Mesothelial cell of epicardium (in vitro differentiated cells): ENCODE results near the gene WSCD1. TPM values are rescaled to one million over a fixed set of nuclear protein-coding genes. Genes with fewer than 3 reads are reported as not detected.

Experiments
- DNase-seq, 2 experiments: peaks; one replicate each; pipeline ENCODE4 v3.0.0; 2021; ENCODE audit warnings: low spot score in 2 of 2; ENCODE audit not compliant: unreplicated experiment in 2 of 2
- H3K27ac Mint-ChIP-seq: 2 replicates; pipeline ENCODE4 v1.8.0; 2021; ENCODE audit warnings: mixed read lengths
- H3K27me3 Mint-ChIP-seq: 2 replicates; pipeline ENCODE4 v1.8.0; 2021; ENCODE audit warnings: low read depth, mixed read lengths
- H3K36me3 Mint-ChIP-seq: 2 replicates; pipeline ENCODE4 v1.8.0; 2021; ENCODE audit warnings: mixed read lengths
- H3K4me1 Mint-ChIP-seq: 2 replicates; pipeline ENCODE4 v1.8.0; 2021; ENCODE audit warnings: mixed read lengths
- H3K4me3 Mint-ChIP-seq: 2 replicates; pipeline ENCODE4 v1.8.0; 2021; ENCODE audit warnings: mild to moderate bottlenecking, moderate library complexity, mixed read lengths
- H3K9me3 Mint-ChIP-seq: 2 replicates; pipeline ENCODE4 v1.8.0; 2021; ENCODE audit warnings: mixed read lengths
- CTCF ChIP-seq: fragments of 200-600 bp; sonication (generic); IDR thresholded peaks from one replicate; pipeline ENCODE4 v1.5.0; 2021; ENCODE audit warnings: antibody characterized with exemption; ENCODE audit not compliant: unreplicated experiment
- total RNA-seq: library from RNA; stranded (reverse); gene quantifications from 3 replicates; pipeline ENCODE4 v1.2.1, GENCODE V29; 2021

The WSCD1 gene
- total RNA-seq, 1 donor from 2014 or later, result 1.6 TPM

- peak in 1 of 2 experiments; percentile 51 for DNase-seq
- Mint-ChIP-seq H3K27ac (no peak overlapping the region), H3K4me1 (peaks cover 12% of the 10 kb centered on the region), H3K4me3 (no peak overlapping the region), H3K9me3 (no peaks in the 10 kb centered on the region), H3K27me3 (peaks cover 88% of the 10 kb centered on the region), H3K36me3 (no peaks in the 10 kb centered on the region)
- TF ChIP-seq CTCF, result no peak
Measured at GRCh38 chr17:6070430-6070912, 292 bp downstream of the WSCD1 start.

GRCh38 chr17:6070913-6071511 lies 833 bp downstream of the WSCD1 start:
- Mint-ChIP-seq H3K36me3 (no peaks in the 10 kb centered on the region), H3K27ac (no peak overlapping the region), H3K27me3 (peaks cover 90% of the 10 kb centered on the region), H3K9me3 (no peaks in the 10 kb centered on the region), H3K4me3 (peak overlapping the region; percentile 64), H3K4me1 (peaks cover 12% of the 10 kb centered on the region)
- no peak for DNase-seq
- no peak for TF ChIP-seq CTCF

- no peak for DNase-seq
- no peaks in the 10 kb centered on the region for H3K9me3 Mint-ChIP-seq
- peaks cover 85% of the 10 kb centered on the region for H3K27me3 Mint-ChIP-seq
- H3K4me3 Mint-ChIP-seq, result peak overlapping the region; percentile 64
- no peak for TF ChIP-seq CTCF
- no peak overlapping the region for H3K27ac Mint-ChIP-seq
- H3K4me1 Mint-ChIP-seq, result peaks cover 12% of the 10 kb centered on the region
- no peaks in the 10 kb centered on the region for H3K36me3 Mint-ChIP-seq
Measured at GRCh38 chr17:6071528-6072065, 1.4 kb downstream of the WSCD1 start.

- Mint-ChIP-seq H3K9me3 (no peaks in the 10 kb centered on the region), H3K36me3 (no peaks in the 10 kb centered on the region), H3K4me3 (no peak overlapping the region), H3K4me1 (peaks cover 12% of the 10 kb centered on the region), H3K27me3 (peaks cover 82% of the 10 kb centered on the region), H3K27ac (no peak overlapping the region)
- DNase-seq, result no peak
- TF ChIP-seq CTCF, result no peak
Measured at GRCh38 chr17:6072157-6072556, 2.0 kb downstream of the WSCD1 start.

GRCh38 chr17:6072611-6073010 lies 2.4 kb downstream of the WSCD1 start:
- Mint-ChIP-seq H3K27me3 (peaks cover 77% of the 10 kb centered on the region), H3K4me3 (no peak overlapping the region), H3K9me3 (no peaks in the 10 kb centered on the region), H3K4me1 (peaks cover 12% of the 10 kb centered on the region), H3K36me3 (no peaks in the 10 kb centered on the region), H3K27ac (no peak overlapping the region)
- DNase-seq, result no peak
- TF ChIP-seq CTCF, result no peak
